Stimulated activated CD8-positive, alpha-beta memory T cell treated with anti-CD3 and anti-CD28 coated beads, Interleukin-7, amount 100 ng/mL, for 48 hours (primary cell): ENCODE measurements around the gene BCL2L1.

Experiments used
- DNase-seq, 2 donors: peaks; one replicate each; pipeline ENCODE4 v3.0.0-alpha.2; 2020; ENCODE audit warnings: low read depth in 1 of 2; ENCODE audit errors: extremely low read depth in 1 of 2

BCL2L1 gene

DNA sequence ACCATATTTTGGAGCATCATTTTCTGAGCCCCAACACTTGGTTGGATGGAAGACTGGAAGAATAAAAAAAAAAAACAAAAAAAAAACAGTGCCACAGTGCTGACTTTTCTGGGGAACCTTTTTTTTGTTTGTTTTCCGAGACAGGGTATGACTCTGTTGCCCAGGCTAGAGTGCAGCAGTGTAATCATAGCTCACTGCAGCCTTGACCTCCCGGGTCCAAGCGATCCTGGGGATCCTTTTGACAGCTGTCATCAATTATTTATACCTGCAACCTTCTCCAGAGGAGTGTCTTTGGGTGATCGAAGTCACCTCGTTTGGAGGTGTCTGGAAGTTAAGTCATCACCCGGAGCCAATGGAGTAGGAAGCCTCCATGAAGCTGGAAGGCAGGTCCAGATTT is 8.7 kb upstream of the BCL2L1 start:
- no peak for DNase-seq

DNA sequence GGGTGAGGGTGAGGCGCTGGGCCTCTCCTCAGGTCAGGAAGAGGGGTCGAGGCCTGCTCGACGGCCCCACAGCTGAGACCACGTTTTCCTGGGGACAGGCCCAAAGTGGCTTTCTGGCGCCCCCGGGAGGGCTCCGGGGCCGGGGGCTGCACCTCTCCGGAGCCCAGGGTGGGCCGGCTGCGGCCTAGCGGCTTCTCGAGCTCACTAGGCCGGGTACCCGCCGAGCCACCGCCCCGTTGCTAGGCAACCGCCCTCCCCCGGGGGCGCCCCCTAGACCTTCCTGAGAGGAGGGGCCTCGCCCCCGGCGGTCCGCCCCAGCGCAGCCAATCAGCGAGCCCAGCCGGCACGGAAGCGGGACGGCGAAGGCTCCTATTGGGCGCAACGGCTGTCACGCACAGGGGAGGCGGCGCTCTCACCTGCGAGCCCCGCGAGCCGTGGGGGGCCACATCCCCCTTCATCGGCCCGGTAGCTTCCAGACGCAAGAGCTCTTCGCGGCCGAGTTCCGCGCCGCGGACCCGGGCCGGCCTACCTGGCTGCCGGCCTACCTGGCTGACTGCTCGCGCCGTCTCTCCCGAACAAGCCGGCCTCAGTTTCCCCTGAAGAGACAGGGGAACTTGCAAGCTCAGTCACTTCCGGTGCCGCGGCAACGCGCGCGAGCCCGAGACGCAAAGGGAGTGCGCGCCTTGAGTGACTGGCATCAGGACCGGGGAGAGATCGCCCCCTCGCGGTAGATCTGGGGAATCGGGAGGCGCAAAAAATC is 831 bp upstream of the BCL2L1 start:
- DNase-seq: peak; percentile 97 to 98

DNA sequence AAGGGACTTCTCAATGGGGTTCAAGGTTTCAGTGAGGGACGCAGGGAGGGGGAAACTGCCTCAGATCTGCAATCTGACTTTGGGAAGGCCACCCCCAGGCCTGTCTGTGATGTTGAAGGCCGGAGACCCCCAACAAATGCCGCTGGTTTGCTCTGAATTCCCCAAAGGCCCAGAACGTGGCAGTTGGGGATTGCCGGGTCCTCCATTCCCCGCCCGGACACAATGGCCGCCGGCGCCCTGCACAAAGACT is 326 bp upstream of the BCL2L1 start:
- no peak for DNase-seq

DNA sequence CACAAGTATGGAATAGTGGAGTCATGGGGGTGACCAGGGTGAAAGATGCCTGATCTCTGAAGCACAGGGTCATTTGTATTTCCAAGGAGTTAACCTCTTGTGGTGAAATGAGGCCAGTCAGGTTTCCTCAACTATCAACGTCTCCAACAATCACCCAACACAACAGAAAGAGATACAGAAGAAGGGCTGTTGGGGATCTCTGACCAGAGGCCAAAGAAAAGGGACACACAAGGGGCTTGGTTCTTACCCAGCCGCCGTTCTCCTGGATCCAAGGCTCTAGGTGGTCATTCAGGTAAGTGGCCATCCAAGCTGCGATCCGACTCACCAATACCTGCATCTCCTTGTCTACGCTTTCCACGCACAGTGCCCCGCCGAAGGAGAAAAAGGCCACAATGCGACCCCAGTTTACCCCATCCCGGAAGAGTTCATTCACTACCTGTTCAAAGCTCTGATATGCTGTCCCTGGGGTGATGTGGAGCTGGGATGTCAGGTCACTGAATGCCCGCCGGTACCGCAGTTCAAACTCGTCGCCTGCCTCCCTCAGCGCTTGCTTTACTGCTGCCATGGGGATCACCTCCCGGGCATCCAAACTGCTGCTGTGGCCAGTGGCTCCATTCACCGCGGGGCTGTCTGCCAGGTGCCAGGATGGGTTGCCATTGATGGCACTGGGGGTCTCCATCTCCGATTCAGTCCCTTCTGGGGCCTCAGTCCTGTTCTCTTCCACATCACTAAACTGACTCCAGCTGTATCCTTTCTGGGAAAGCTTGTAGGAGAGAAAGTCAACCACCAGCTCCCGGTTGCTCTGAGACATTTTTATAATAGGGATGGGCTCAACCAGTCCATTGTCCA is 1.0 kb downstream of the BCL2L1 start:
- no peak for DNase-seq

DNA sequence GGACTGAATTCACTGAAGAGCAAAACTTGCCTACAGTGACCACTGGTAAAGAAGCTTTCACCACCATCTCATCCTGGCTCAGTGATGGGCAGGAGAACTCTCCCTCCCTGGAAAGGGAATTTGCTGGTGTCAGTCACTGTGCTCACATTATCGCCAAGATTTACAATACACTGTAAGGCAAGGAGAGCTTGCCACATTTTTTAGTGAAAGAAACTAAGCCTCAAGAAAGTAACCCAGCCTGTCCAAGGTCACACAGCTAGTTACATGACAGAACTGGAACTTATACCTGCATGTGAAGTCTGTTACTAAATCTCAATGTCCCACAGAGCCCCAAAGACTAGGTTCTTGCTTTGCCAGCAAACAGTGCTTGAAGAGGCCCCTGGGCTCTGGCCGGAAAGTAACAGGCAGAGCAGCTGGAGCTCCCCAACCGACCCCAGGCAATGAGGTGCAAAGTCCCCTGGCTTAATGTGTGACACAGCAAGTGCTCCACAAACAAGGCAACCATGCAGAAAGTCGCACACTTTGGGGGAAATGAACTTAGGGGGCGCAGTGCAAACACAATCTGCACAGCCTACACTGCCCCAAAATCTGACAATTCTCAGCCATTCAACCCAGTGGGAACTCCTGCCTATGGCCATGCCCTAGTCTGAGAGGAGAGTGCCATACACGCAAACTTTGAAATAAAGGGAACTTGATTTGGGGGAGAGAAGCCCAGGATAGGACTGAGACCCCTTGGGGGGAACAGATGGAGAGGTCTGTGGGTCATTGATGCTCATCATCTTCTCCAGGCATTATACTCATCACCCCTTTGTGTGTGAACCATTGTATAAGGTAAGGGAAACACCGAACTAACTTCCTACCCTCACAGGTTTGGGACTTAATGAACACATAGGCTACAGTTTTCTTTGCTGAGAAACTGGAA is 1.9 kb downstream of the BCL2L1 start:
- no peak for DNase-seq

DNA sequence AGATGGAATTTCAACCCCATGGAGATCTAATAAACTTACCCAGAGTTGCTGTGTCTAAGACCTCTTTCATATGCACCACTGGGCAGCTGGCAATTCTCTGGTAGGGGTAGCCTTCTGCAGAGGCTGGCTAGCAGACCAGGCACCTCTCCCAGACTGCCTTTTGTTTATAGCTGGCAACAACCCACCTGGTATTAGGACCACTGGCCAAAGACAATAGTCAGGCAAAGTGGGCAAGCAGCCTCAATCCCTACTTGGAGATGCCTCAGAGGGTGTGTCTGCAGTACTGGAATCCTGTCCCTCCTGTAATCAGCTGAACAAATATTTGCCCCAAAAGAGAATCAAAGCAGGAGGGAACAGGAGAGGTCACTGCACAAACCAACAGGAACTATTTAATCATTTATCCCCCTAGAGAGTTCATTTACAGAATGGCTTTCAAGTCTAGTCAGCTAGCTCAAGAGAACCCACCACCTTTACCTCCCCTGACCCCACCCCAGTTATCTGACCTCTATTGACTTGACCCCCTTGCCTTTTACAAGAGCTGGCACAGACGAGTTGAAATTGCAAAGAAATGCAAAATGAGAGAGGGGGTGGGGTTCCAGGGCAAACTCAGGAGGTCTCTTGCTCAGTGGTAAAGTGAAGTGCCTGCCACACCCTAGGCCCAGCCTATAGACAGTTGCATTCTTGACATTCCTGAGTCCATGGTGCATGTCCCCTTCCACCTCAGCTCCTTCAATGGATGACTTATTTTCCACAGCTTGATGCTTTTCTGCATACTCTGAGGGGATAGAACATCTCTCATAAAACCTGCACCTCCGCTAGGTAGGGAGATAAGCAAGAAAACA is 2.8 kb downstream of the BCL2L1 start:
- no peak for DNase-seq

DNA sequence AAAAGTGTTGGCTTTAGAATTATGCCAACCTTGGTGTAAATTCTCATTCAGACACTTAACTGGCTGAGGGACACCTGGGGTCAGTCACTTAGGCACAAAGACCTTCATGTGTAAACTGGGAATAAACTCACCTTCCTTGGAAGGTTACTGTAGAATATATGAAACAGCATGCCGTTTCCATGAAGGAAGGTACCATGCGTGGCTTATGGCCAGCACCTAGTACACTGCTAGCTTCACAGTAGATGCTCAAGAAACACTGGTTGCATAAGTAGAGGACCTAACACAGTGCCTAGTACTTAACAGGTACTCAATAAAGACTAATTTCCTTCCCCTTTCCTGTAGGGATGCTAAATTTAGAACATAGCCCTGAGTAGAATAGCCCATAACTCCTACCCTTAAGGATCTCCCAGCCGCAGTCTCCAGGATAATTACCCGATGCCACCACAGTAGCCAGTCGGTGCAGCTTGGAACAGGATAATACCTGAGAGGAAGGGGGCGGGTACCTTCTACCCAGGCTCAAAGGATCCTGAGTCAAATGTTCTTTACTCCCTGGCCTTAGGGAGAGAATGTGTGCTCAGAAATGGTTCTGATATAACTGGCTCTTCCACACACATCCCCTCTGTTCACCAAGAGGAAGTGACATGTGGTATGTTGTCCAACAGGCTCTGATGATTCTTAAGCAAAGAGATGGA is 3.6 kb downstream of the BCL2L1 start:
- no peak for DNase-seq

DNA sequence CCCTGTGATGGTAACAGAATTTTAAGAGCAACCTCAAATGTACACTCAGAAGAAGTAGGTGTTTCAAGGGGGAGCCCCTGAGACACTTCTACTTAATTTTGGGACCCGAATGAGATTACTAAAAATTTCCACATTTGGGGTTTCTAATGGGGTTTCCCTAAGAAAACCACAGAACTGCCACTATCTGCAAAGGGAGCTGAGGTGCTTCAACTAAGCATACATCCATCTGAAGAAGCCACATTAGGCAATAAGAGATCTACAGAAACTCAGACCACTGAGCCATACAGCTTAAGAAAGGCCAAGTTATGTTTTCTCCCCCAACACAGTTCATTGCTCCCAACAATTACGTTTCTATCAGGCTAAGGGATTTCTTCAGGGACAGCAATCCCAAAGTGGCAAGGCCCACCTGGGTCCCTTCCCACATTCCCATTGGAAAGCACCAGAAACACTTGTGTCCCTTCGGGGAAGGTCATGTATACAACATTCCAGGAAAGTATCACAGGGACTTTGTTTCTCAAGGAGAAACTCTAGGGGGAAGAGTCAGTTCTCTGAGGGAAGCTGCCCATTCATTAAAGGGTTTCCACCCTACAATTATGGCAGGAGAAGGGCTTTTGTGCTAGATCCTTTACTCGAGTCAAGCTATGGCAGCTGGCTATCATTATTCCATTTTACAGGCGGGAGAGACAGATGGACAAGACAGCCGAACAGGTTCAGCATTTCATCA is 5.0 kb downstream of the BCL2L1 start:
- DNase-seq: no peak

DNA sequence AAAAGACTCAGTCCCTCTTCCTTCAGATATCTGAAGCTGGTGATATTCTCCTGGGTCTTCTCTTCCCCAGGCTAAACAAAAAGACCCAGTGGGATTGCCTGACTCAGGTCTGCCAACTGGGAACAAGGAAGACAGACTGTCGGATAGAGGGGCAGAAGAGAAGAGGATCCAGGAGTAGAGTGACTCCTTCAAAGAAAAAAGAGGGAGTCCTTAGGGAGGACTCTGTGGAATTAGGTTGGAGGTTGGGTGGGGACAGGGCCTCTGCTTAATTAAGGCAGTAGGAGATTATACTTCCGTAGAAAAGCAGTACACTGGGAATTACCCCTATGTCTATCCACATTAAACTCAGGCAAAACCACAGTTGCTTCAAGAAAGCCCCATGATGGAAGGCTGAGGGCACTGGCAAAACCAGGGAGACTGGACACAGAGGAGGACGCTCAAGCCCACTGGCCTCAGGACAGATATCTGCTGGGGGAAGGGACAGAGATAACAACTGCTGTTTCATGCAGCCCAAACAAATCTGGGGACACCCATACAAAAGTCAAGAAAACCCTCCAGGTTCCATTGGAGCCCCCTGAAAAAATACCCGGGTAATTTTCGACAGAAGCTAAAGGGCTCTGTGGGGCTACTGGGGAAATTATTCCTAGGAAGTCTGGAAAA is 5.7 kb downstream of the BCL2L1 start:
- DNase-seq: no peak

DNA sequence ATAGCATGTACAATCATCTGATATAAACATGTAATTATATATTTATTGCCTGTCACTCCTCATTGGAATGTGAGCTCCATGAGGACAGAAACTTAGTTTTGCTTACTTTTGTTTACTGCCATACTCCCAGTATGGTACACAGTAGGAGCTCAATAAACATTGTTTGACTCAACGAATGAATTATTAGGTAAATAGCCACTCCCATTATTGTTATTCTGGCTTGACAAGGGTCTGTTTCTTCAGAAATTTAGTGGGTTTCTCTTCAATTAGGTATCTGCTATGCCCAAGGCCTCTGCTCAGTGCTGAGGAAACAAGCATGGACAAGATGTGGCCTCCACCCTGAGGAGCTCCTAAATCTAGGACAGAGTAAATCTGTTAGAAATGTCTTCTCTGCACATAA is 6.3 kb downstream of the BCL2L1 start:
- no peak for DNase-seq

DNA sequence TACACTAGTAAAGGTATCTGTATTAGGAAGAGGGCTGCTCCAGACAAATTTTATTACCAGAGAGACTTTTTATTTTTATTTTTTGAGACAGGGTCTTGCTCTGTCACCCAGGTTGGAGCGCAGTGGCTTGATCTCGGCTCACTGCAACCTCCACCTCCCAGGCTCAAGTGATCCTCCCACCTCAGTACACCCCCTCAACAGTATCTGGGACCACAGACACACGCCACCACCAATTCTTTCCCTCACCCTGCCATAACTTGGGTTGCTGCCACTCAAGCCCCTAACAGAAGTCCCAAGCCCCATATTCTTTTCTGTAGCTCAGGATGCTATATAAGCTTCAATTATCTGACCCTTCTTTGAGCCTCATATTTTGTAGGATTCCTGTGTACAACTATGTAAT is 6.9 kb downstream of the BCL2L1 start:
- no peak for DNase-seq

DNA sequence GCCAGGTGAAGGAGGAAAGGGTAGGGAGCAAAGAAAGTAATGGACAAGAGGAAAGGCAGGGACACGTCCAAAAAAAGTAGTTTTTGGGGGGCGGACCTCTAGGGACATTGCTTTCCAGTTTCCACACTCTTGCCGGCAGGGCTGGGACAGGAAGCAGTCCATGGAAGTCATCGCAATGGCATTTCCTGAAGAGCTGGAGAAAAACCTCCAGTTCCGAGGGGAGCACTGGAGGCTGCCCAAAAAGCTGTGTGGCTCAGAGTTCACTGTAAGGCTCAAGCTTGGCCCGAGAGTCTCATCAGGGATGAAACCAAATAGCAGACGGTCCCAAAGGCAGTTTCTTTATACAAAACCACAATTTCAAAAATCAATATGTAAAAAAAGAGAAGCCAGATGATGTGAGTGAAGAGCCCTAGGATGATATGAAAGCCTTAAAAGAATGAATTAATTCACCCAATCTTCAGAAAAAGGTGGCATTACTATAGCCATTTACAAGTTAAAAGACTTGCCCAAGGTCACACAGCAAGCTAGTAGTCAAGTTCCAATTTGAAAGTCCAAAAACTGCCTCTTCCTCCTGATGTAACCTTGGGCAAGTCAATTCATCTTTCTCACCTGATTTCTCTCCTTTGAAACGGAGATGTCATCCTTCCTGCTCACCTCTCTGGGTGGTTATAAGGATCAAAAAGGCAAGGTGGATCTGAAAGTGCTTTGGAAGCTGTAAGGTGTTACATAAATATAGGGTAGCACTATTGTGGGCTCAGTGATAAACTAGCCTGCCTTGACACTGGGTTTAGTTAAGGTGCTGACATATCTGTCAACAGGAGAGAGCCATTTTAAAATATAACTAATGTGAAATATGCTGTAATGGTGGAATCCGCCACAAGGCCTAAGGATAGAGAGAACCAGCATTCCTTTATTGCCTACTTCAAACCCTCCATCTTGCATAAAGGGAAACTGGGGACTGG is 9.1 kb downstream of the BCL2L1 start:
- no peak for DNase-seq

DNA sequence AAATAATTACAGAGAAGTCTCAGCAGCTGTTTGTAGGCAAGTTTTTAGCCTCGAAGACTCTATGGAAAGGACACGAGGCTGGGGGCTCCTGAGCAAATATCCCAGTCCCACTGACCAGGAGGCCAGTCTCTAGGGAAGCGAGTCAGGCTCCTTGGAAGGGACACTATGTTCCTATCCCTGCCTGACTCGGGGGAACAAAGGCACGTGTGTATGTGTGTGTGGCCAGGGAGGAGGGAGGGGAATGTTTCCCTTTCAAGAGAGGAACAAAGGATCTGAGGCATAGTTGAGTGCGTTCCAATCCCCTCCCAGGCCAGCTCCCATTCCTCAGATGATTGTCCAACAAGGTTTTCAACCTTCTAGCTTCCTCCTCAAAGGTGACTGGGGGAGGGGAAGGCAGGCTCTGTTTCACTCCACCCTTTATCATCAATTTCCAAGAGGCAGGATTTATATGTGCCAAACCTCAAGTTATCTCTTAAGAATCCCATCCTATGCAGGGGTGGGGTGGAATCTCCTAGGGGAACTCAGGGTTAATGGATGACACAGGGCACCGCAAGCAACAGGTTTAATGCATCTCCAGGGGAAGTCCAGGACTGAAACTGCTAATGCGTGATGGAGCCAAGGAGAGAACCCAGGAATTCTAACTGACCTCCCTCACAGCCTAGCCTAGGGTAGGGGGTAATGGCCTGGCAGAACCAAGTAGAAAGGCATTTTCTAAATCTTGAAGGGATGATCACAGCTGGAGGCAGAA is 9.9 kb downstream of the BCL2L1 start:
- no peak for DNase-seq

DNA sequence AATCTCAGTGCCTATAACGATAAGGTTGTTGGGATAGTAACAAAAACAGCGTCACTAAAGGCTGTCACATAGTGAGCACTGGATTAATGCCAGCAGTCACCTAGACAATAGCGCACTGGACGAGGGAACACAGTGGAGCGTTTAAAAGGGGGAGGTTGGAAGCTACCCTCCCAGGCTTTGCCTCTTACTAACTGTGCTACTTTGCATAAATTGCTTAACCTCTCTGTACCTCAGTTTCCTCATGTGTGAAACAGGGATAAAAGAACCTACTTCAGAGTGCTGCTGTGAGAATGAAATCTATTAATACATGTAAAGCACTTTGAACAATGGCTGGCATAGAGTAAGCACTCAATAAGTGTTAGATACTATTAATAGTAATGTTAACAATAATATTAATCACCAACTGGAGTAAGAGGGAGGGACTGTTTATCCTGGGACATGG is 10.5 kb downstream of the BCL2L1 start:
- DNase-seq: no peak

DNA sequence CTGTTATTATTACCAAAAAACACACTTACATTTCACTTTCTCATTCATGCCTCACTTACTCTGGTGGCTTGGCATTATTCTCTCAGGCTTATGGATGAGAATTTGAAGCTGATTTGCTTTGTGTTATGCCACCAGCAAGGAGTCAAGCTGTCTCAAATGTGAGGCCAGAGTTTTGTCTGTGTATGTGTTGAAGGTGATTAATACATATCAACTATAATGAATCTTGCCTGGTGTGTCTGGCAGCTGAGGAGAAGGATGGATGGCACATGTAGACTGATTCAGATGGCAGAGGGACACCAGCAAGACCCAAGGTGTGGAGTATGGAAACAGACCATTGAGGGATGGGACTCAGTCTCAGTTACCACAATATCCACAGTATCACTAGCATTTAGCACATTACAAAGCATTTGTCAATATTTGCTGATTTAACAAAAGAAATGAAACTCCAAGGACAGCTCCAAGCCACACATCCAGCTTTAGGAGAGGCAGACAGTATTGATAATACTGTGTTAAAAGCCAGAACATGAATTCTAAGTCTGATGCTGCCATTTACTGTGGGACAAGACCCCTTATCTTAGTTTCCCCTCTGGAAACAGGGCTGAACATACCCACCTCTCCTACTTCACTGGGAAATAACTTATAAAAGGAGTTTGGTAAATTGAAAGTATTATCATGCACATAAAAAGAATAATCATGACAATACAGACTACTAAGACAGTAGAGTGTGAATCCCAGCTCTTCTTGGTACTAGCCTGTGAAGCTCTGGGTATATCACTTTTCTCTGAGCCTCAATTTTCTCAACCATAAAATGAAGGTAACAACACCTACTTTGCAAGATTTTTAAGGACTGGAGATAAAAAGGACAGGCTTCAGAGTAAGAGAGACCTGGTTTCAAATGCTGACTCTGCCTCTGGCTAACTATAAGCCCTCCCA is 11.2 kb downstream of the BCL2L1 start:
- DNase-seq: no peak
